Ectodermal cell (in vitro differentiated cells): ENCODE measurements around the gene SMIM22. TPM values are rescaled to one million over a fixed set of nuclear protein-coding genes. Genes with fewer than 3 reads are reported as not detected.

Experiments
- H3K27ac ChIP-seq: 2 replicates; pipeline ENCODE4 v1.7.0; 2013; ENCODE audit warnings: mild to moderate bottlenecking, low read depth, low read length; ENCODE audit not compliant: insufficient read depth, poor library complexity, severe bottlenecking
- H3K27me3 ChIP-seq: 2 replicates; pipeline ENCODE4 v1.7.0; 2013; ENCODE audit warnings: mild to moderate bottlenecking, low read length; ENCODE audit not compliant: insufficient read depth, control insufficient read depth, poor library complexity, severe bottlenecking
- H3K36me3 ChIP-seq: one replicate; pipeline ENCODE4 v1.7.0; 2013; ENCODE audit warnings: low read length; ENCODE audit not compliant: control insufficient read depth, insufficient read depth
- H3K4me1 ChIP-seq: one replicate; pipeline ENCODE4 v1.7.0; 2013; ENCODE audit warnings: low read length; ENCODE audit not compliant: control insufficient read depth, insufficient read depth
- H3K4me3 ChIP-seq: 2 replicates; pipeline ENCODE4 v1.7.0; 2013; ENCODE audit warnings: low read depth, low read length, control low read depth; ENCODE audit not compliant: insufficient read depth
- H3K9me3 ChIP-seq: 2 replicates; pipeline ENCODE4 v1.7.0; 2013; ENCODE audit warnings: mild to moderate bottlenecking, low read length, moderate library complexity; ENCODE audit not compliant: control insufficient read depth
- WGBS, 2 experiments: methylation state at CpG; one replicate each; pipeline ENCODE4 v1.1.7; 2013; ENCODE audit warnings: missing lambda C conversion rate in 2 of 2; 5-methylcytosine and 5-hydroxymethylcytosine counted together
- polyA plus RNA-seq, 4 experiments: library from polyadenylated mRNA; stranded (reverse); fragments of 50-300 nt; gene quantifications; one replicate each; pipeline ENCODE4 v1.2.3, GENCODE V29; 2013

The SMIM22 gene
- not detected for polyA plus RNA-seq (2013, experiment 1 of 4)
- polyA plus RNA-seq (2013, experiment 2 of 4): not detected
- polyA plus RNA-seq (2013, experiment 3 of 4): not detected
- polyA plus RNA-seq (2013, experiment 4 of 4): not detected

- WGBS, 2 experiments: 90 to 92% methylated on average over 14 of the region's 14 CpGs
- Histone ChIP-seq H3K27ac (no peak within 1 kb of the TSS), H3K36me3 (peaks cover 5% of the 10 kb centered on the region), H3K4me1 (no peaks in the 10 kb centered on the region), H3K4me3 (no peak within 1 kb of the TSS), H3K27me3 (no peaks in the 10 kb centered on the region), H3K9me3 (no peaks in the 10 kb centered on the region)
Measured at GRCh38 chr16:4795181-4795827, at the start of gene SMIM22. Gene SMIM22 (plus strand): TSS chr16:4795369. CDS start chr16:4795735, 366 bp downstream.

- no peaks in the 10 kb centered on the region for H3K9me3 ChIP-seq
- 95 to 96% methylated on average over 8 of the region's 8 CpGs for WGBS, 2 experiments
Measured at GRCh38 chr16:4746215-4746614, 49.0 kb upstream of the SMIM22 start.

GRCh38 chr16:4746991-4747574 is 48.1 kb upstream of the SMIM22 start:
- Histone ChIP-seq H3K27ac (no peak overlapping the region), H3K27me3 (no peaks in the 10 kb centered on the region), H3K4me1 (peaks cover 15% of the 10 kb centered on the region), H3K4me3 (no peak overlapping the region), H3K36me3 (peaks cover 7% of the 10 kb centered on the region), H3K9me3 (no peaks in the 10 kb centered on the region)
- WGBS, 2 experiments: 68 to 69% methylated on average over 15 of the region's 15 CpGs

More at GRCh38 chr16:4746215-4746614, 49.0 kb upstream of the SMIM22 start:
- H3K4me3 ChIP-seq: no peak overlapping the region
- H3K27me3 ChIP-seq: no peaks in the 10 kb centered on the region
- no peaks in the 10 kb centered on the region for H3K36me3 ChIP-seq
- no peak overlapping the region for H3K27ac ChIP-seq
- peaks cover 15% of the 10 kb centered on the region for H3K4me1 ChIP-seq

GRCh38 chr16:4747906-4748681 is 47.1 kb upstream of the SMIM22 start:
- Histone ChIP-seq H3K4me1 (peaks cover 15% of the 10 kb centered on the region), H3K4me3 (no peak overlapping the region), H3K27ac (no peak overlapping the region), H3K36me3 (peaks cover 9% of the 10 kb centered on the region), H3K9me3 (no peaks in the 10 kb centered on the region), H3K27me3 (no peaks in the 10 kb centered on the region)
- WGBS, 2 experiments: 92 to 94% methylated on average over 14 of the region's 14 CpGs

- Histone ChIP-seq H3K27ac (no peak overlapping the region), H3K4me1 (peaks cover 15% of the 10 kb centered on the region), H3K27me3 (no peaks in the 10 kb centered on the region), H3K4me3 (no peak overlapping the region), H3K9me3 (no peaks in the 10 kb centered on the region), H3K36me3 (peaks cover 12% of the 10 kb centered on the region)
- WGBS, 2 experiments: 92 to 95% methylated on average over 16 of the region's 16 CpGs
Measured at GRCh38 chr16:4748682-4749411, 46.3 kb upstream of the SMIM22 start.

GRCh38 chr16:4749700-4750257 is 45.4 kb upstream of the SMIM22 start:
- Histone ChIP-seq H3K9me3 (no peaks in the 10 kb centered on the region), H3K36me3 (peaks cover 15% of the 10 kb centered on the region), H3K4me1 (peaks cover 15% of the 10 kb centered on the region), H3K4me3 (no peak overlapping the region), H3K27me3 (no peaks in the 10 kb centered on the region), H3K27ac (no peak overlapping the region)
- WGBS, 2 experiments: 92% methylated on average over 10 of the region's 10 CpGs

- H3K36me3 ChIP-seq: peaks cover 25% of the 10 kb centered on the region
- H3K27me3 ChIP-seq: no peaks in the 10 kb centered on the region
- no peak overlapping the region for H3K4me3 ChIP-seq
- H3K9me3 ChIP-seq: no peaks in the 10 kb centered on the region
- H3K4me1 ChIP-seq: peaks cover 15% of the 10 kb centered on the region
- H3K27ac ChIP-seq: no peak overlapping the region
- 94 to 95% methylated on average over 8 of the region's 8 CpGs for WGBS, 2 experiments
Measured at GRCh38 chr16:4750896-4751295, 44.3 kb upstream of the SMIM22 start.

GRCh38 chr16:4752351-4753100 is 42.6 kb upstream of the SMIM22 start:
- Histone ChIP-seq H3K27ac (no peak overlapping the region), H3K27me3 (no peaks in the 10 kb centered on the region), H3K4me1 (peaks cover 2% of the 10 kb centered on the region), H3K36me3 (peaks cover 31% of the 10 kb centered on the region), H3K9me3 (no peaks in the 10 kb centered on the region), H3K4me3 (no peak overlapping the region)
- WGBS, 2 experiments: 96% methylated on average over 44 of the region's 44 CpGs

GRCh38 chr16:4753227-4753626 is 41.9 kb upstream of the SMIM22 start:
- Histone ChIP-seq H3K9me3 (no peaks in the 10 kb centered on the region), H3K27ac (no peak overlapping the region), H3K4me3 (no peak overlapping the region), H3K4me1 (no peaks in the 10 kb centered on the region), H3K36me3 (peaks cover 34% of the 10 kb centered on the region), H3K27me3 (no peaks in the 10 kb centered on the region)
- 93 to 96% methylated on average over 11 of the region's 11 CpGs for WGBS, 2 experiments
